Measurements from ENCODE around the gene EFNA2.

EFNA2 gene

DNA sequence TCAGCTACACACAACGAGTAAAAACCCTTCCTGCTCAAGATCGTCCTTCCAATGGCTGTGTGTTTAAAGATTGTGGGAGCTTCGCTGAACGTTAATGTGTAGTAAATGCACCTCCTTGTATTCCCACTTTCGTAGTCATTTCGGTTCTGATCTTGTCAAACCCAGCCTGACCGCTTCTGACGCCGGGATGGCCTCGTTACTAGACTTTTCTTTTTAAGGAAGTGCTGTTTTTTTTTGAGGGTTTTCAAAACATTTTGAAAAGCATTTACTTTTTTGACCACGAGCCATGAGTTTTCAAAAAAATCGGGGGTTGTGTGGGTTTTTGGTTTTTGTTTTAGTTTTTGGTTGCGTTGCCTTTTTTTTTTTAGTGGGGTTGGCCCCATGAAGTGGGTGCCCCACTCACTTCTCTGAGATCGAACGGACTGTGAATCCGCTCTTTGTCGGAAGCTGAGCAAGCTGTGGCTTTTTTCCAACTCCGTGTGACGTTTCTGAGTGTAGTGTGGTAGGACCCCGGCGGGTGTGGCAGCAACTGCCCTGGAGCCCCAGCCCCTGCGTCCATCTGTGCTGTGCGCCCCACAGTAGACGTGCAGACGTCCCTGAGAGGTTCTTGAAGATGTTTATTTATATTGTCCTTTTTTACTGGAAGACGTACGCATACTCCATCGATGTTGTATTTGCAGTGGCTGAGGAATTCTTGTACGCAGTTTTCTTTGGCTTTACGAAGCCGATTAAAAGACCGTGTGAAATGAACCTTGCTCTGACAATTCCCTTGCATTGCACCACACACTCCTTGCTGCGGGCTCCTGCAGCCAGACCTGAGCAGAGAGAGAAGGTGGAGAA, 13.0 kb upstream of the EFNA2 start:
- DNase-seq (ENCODE audit: low spot score), result no peak

DNA sequence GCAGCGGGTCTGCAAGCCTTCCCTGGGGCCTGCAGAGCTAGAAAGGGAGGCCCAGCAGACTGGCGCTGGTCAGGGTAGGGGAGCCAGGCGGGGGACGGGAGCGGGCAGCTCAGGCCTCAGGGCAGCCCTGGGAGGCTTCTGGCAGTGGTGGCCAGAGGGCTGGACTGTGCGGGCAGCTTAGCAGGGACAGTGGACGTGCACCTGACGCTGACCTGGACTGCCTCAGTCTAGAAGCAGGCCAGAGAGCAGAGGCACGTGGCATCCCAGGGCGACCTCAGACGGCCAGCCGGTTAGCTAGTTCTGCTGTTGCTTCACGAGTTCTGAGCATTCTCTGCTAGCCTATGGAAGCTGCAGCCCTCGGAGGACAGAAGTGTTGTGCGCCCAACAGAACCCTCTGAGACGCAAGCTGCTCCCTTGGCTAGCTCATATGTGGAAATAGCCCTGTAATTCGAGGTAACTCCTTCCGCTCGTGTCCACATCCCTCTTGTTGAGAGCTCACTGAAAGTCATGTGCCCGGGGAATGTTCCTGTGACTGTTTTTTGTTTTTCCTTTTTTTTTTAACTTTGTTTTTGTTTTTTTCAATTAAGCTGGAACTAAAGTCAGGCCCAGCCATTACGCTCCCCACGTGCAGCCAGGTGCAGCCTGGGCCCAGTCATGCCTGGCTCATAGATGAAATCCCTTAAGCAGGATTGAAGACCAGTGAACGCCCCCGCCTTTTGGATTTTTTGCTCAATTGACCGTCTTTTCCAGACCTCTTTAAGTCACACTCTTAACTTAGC, 12.2 kb upstream of the EFNA2 start:
- no peak for DNase-seq (ENCODE audit: low spot score)

DNA sequence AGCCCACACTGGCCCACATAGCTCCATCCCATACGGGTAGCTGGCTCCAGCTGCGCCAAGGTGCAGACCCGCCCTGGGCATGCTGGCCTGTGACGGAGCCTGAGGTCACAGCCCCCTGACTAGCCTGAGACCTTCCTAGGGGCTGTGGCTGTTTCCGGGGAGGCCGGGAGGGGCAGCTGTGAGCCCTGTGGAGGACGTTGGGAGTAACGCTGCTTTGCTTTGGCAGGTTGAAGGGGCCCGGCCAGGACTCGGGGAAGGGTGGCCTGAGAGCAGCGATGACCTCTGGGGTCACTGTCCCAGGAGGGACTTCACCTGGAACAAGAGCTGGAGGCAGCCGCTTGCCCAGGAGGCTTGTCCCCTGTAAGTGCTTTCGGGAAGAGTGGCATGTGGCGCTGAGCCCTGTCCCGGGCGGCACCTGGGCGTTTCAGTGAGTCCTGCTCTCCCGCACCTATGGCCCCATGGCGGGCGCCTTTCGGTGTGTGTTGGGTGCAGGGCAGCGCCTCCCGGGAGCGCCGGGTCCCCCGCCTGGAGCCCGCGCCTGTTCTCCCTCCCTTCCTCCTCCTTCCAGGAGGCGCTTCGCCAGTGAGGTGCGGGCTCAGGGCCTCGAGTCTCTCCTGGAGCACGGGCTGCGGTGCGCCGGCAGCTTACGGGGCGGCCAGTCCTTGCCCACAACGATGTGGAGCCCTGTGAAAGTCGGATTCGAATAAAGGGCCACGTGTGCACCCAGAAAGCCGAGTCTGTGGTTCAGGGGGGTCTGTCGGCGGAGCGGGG, 11.4 kb upstream of the EFNA2 start:
- DNase-seq (ENCODE audit: low spot score), result no peak

DNA sequence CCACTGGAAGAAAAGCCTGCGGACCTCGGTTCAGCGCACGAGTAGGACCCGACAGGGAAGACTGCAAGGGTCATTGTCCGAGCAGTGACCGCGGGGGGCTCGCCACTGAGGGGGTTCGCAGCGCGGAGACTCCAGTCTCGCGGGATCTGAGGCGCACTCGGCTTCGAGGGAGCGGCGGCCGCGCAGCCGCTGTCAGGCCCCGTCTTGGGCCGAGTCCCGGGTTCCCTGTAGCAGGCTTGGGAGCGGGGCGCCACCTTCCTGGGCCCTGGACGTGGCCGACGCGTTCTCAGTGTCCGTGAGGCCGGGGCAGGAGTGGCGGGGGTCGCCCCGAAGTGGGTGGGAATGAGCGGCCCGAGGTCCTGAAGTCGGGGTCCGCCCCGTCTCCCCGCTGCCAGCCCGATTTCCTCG, 10.8 kb upstream of the EFNA2 start:
- DNase-seq (ENCODE audit: low spot score), result no peak

DNA sequence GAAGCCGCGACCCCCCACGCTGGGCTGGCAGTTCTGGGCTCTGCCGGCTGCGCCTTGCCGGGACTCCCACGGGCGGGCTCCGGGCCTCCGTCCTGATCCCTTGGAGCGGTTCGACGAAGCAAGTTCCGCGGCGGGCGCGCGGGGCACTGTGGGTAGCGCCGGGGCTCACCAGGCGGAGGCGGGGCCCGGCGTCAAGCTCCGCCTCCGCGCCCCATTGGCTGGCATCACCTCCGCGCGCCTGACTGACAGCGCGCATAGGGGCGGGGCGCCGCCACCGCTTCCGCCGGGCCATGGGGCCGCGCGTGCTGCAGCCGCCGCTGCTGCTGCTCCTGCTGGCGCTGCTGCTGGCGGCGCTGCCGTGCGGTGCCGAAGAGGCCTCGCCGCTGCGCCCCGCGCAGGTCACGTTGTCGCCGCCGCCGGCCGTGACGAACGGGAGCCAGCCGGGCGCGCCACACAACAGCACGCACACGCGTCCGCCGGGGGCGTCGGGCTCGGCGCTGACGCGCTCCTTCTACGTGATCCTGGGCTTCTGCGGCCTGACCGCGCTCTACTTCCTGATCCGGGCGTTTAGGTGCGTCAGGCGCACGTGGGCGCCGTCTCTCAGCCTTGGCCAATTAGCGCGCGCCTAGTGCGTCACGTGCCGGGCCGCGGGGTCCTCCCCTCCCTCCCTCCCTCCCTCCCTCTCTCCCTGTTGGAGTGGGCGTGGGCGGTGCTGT, 10.3 kb upstream of the EFNA2 start, which contains the start of gene FAM174C:
Gene FAM174C, plus strand, starts transcription at position 271 of the 716 bp plus-strand sequence. Its CDS starts 20 bp downstream, at position 291.
- peak; percentile 95 for DNase-seq (ENCODE audit: low spot score)

GRCh38 chr19:1275976-1276627, 9.6 kb upstream of the EFNA2 start:
- no peak for DNase-seq (ENCODE audit: low spot score)

DNA sequence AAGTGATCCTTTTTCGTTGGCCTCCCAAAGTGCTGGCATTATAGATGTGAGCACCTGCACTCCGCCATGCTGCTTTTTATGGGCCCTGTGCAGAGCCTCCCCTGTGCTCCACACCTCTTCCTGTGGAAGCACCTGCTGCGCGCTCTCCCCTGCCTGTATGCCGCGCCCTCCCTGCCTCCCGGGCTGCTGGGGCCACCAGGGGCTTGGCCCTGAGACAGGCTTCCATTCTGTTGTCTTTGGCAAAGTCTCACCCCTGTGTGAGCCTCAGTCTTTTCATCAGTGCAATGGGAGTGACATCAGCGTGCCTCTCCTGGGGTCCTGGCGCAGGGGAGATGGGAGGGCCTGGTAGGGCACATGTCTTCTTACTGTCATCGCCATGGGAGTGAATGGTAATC, 9.0 kb upstream of the EFNA2 start:
- no peak for DNase-seq (ENCODE audit: low spot score)

DNA sequence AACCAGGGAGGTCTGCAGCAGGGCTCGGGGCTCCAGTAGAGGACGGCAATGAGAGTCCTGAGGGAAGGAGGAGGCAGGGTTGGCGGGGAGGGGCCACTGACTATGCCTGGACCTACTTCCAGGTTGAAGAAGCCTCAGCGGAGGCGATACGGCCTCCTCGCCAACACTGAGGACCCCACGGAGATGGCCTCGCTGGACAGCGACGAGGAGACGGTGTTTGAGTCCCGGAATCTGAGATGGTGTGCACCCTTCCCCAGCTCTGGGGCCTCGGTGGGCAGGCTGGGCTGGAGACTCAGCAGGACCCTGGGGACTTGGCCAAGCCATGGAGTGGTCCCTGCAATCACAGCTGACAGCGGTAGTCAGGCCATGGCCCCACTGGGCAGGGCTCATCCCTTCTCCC, 8.6 kb upstream of the EFNA2 start:
- DNase-seq (ENCODE audit: low spot score), result no peak

- DNase-seq (ENCODE audit: low spot score), result no peak
These were observed 7.6 kb upstream of the EFNA2 start for GRCh38 chr19:1278074-1278473.

GRCh38 chr19:1278713-1279660, 6.7 kb upstream of the EFNA2 start:
- no peak for DNase-seq (ENCODE audit: low spot score)

GRCh38 chr19:1279782-1280341, 5.8 kb upstream of the EFNA2 start:
- peak; percentile 81 for DNase-seq (ENCODE audit: low spot score)

DNA sequence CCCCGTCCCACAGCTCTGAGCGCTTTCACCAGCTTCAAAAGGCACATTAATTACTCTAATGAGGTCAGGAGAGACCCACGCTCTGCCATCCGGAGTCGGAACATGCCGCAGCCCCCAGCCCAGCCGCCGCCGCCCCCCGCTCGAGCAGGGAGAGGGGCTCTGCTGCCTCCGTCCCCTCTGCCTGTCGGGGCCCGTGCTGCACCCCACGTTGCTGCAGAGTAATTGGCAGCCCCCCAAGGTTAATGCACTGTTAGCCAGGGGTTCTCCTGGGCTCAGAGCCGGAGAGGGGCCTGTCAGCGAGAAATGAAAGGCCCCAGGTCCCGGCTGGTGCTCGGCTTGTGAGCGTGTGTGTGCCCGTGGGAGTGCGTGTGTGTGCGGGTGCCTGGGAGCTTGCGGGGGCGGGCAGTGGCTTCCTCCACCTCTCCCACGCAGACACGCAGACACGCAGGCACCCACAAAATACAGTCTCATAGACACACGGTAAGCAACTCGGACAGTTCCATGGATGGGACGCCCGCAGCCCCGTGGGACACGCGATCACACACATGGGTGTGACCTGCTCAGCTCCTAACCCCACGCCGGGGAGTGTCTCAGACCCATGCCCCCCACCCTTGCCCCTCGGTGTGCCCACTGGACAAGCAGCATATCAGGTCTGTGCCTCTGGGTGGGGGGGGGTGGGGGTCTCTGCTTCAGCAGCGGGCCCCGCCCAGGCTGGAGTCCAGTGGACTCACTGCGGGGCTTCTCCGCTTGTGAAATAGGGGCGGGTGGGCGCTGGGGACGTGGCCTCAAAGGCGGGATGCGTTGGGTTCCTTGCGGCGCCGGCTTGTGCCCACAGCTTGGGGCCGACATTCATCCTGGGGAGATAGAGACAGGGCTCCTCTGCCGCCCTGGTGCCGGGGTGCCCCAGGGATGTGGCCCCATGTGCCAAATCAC, 4.8 kb upstream of the EFNA2 start:
- no peak for DNase-seq (ENCODE audit: low spot score)

DNA sequence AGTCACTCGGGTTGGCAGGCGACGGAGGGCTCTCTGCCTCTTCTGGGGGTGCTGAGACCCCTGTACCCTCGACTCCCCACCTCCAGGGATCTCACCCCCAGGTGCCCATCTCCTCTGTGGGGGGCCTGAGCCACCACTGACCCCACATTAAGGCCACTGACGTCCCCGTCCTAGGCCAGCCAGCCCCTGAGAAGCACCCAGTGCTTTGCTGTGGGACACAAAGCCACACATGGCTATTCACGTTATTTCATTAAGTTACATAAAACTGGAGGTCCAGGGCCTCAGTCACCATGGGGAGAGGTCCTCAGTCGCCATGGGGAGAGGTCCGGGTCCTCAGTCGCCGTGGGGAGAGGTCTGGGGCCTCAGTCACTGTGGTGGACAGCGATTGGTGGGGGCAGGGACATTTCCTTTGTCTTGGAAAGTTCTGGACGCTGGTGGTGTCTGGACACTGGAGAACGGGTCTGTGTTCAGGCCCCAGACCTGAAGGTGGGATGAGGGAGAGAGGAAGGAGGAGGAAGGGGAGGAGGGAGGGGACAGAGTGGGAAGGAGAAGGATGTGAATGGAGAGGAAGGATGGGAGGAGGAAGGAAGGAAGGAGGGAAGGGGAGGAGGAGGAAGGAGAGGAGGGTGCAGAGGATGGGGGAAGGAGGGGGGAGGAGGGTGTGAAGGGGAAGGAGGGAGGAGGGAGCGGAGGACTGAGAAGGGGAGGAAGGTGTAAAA, 3.9 kb upstream of the EFNA2 start:
- no peak for DNase-seq (ENCODE audit: low spot score)

- DNase-seq (ENCODE audit: low spot score), result no peak
These were observed 3.0 kb upstream of the EFNA2 start for GRCh38 chr19:1282588-1283206.

- no peak for DNase-seq (ENCODE audit: low spot score)
These were observed 2.3 kb upstream of the EFNA2 start for GRCh38 chr19:1283207-1283916.

DNA sequence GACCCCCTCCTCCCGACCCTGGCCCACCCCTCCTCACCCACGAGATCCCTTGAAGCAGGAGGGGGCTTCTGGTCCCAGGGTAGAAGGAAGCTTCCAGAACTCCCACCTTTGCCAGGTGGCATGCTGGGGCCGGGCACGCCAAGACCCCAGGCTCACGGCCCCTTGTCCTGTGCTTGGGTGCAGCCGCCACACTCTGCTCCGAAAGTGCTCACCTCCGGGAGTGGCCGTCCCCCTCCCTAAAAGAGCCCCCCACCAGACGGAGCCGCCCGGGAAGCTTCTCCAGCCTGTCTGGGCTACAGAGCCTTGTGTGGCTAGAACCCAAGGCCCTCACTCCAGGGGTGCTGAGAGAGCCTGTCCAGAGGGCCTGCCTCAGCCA, 1.8 kb upstream of the EFNA2 start:
- no peak for DNase-seq (ENCODE audit: low spot score)
